Vagina (tissue), 2 donors: ENCODE data around the gene ASB7. TPM values are rescaled to one million over a fixed set of nuclear protein-coding genes. Genes with fewer than 3 reads are reported as not detected.

Source experiments
- DNase-seq, 2 donors: peaks; one replicate each; pipeline ENCODE4 v3.0.0-alpha.2; 2017; ENCODE audit errors: extremely low spot score in 2 of 2
- H3K27ac ChIP-seq: fragments of 200-600 bp; sonication (generic); one replicate; pipeline ENCODE4 v1.5.1; 2019
- H3K27me3 ChIP-seq: fragments of 200-600 bp; sonication (generic); one replicate; pipeline ENCODE4 v1.5.1; 2019
- H3K36me3 ChIP-seq, 2 donors: fragments of 200-600 bp; sonication (generic); one replicate each; pipeline ENCODE4 v1.5.1; 2017 to 2019
- H3K4me1 ChIP-seq: fragments of 200-600 bp; sonication (generic); one replicate; pipeline ENCODE4 v1.5.1; 2019
- H3K4me3 ChIP-seq, 2 donors: fragments of 200-600 bp; sonication (generic); 1 replicate in 1 of 2; 2 replicates in 1 of 2; pipeline ENCODE4 v1.5.1; 2016 to 2019
- H3K9me3 ChIP-seq: fragments of 200-600 bp; sonication (generic); one replicate; pipeline ENCODE4 v1.5.1; 2019
- POLR2A ChIP-seq, 2 donors: fragments of 450-650 bp; IDR thresholded peaks; one replicate each; pipeline ENCODE4 v1.6.1; 2017; ENCODE audit warnings: antibody characterized with exemption in 2 of 2, mild to moderate bottlenecking in 2 of 2, moderate library complexity in 2 of 2
- POLR2AphosphoS5 ChIP-seq, 2 donors: sonication (generic); formaldehyde crosslinking; IDR thresholded peaks; one replicate each; pipeline ENCODE4 v1.9.0; 2017; ENCODE audit warnings: antibody characterized with exemption in 2 of 2, mild to moderate bottlenecking in 2 of 2, low read depth in 1 of 2; ENCODE audit not compliant: insufficient read depth in 1 of 2
- intact Hi-C: fragments of 100-400 bp; cut with DNase I; formaldehyde crosslinking; loops from one replicate; pipeline ENCODE4 v1.15.1; 2023
- total RNA-seq: library from RNA; depleted of rRNA; stranded (reverse); fragments of >200 nt; gene quantifications from one replicate; pipeline ENCODE4 v1.2.3, GENCODE V29; 2016
- TF ChIP-seq, protein P1 (sequence below), 3 experiments: fragments of 450-650 bp in 2 of 3; fragments of 200-600 bp in 1 of 3; sonication (generic) in 1 of 3; IDR thresholded peaks; one replicate each; pipeline ENCODE4 v1.5.1; 2017 to 2019; ENCODE audit warnings: antibody characterized with exemption in 3 of 3, mild to moderate bottlenecking in 2 of 3, moderate library complexity in 2 of 3

The ASB7 gene
- total RNA-seq, 1 donor from 2014 or later, result 17.9 TPM

DNA sequence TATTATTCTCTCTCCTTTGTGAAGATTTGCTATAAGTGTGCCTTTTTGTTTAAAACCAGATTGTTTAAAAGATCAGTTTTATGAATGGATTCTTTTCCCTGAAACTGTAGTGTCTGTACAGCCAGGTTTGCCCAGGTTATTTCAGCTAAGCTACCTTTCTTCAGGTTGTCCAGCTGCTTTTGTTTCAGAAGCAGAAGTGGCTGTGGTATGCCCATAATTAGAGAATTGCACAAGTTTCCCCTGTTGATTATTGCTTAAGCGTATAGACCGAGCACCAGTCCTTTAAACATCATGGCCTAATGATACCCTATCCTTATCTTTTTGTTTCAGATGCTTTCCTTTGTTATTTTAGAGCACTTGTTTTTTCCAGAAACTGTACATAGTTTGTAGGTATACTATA, 10.2 kb downstream of the ASB7 start:
- H3K9me3 ChIP-seq, result no peaks in the 10 kb centered on the region
- no peak for DNase-seq
- intact Hi-C loops, result no loop called here
- peaks cover 7% of the 10 kb centered on the region for H3K4me1 ChIP-seq
- H3K36me3 ChIP-seq, result peaks cover 0 to 41% of the 10 kb centered on the region in 2 donors
- H3K27me3 ChIP-seq, result no peaks in the 10 kb centered on the region
- H3K27ac ChIP-seq, result no peak overlapping the region
- TF ChIP-seq POLR2AphosphoS5 (IDR thresholded peaks at IDR 0.05; ENCODE audit: insufficient read depth in 1 of 2, low read depth in 1 of 2) (no peak), POLR2A (IDR thresholded peaks at IDR 0.05) (no peak)
- TF ChIP-seq, protein P1, sequence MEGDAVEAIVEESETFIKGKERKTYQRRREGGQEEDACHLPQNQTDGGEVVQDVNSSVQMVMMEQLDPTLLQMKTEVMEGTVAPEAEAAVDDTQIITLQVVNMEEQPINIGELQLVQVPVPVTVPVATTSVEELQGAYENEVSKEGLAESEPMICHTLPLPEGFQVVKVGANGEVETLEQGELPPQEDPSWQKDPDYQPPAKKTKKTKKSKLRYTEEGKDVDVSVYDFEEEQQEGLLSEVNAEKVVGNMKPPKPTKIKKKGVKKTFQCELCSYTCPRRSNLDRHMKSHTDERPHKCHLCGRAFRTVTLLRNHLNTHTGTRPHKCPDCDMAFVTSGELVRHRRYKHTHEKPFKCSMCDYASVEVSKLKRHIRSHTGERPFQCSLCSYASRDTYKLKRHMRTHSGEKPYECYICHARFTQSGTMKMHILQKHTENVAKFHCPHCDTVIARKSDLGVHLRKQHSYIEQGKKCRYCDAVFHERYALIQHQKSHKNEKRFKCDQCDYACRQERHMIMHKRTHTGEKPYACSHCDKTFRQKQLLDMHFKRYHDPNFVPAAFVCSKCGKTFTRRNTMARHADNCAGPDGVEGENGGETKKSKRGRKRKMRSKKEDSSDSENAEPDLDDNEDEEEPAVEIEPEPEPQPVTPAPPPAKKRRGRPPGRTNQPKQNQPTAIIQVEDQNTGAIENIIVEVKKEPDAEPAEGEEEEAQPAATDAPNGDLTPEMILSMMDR (IDR thresholded peaks at IDR 0.05), result no peak
- H3K4me3 ChIP-seq, result no peak overlapping the region

DNA sequence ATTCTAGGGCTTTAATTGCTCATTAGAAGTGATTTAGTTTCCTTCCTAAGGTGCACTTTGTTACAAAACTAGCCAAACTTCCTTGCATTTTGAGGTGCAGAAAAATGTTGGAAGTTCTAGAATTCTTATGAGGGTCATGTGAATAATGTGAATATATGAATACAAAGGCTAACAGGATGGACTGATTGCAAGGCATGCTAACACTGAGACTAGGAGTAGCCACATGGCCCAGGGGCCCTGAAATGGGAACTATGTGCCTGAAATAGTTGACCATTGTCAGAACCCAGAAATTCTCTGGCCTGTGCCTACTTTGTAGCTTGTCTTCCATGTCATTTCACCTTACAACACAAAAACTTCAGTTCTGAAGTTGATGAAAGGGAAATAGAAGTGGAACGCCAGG, 10.8 kb downstream of the ASB7 start:
- H3K4me3 ChIP-seq, result no peak overlapping the region
- DNase-seq, result no peak
- peaks cover 0 to 41% of the 10 kb centered on the region in 2 donors for H3K36me3 ChIP-seq
- H3K9me3 ChIP-seq, result no peaks in the 10 kb centered on the region
- TF ChIP-seq, protein P1 (IDR thresholded peaks at IDR 0.05), result no peak
- no peak for TF ChIP-seq POLR2A (IDR thresholded peaks at IDR 0.05)
- TF ChIP-seq POLR2AphosphoS5 (IDR thresholded peaks at IDR 0.05; ENCODE audit: insufficient read depth in 1 of 2, low read depth in 1 of 2), result no peak
- peaks cover 7% of the 10 kb centered on the region for H3K4me1 ChIP-seq
- no peak overlapping the region for H3K27ac ChIP-seq
- intact Hi-C loops, result no loop called here
- no peaks in the 10 kb centered on the region for H3K27me3 ChIP-seq

DNA sequence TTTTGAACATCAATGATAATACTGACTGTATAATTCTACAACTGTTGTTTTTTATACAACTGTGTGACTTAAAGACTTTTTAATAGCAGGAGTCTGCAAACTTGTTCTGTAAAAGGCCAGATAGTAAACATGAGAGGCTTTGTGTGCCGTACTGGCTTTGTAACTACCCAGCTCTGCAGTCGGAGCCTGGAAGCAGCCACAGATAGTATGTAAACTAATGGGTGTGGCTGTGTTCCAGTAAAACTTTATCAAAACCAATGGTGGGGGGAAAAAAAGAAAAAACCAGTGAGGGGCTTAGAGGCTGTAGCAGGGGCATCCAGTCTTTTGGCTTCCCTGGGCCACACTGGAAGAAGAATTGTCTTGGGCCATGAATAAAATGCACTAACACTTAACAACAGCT, 11.9 kb downstream of the ASB7 start:
- intact Hi-C loops, result no loop called here
- TF ChIP-seq POLR2AphosphoS5 (IDR thresholded peaks at IDR 0.05; ENCODE audit: insufficient read depth in 1 of 2, low read depth in 1 of 2) (no peak), POLR2A (IDR thresholded peaks at IDR 0.05) (no peak)
- TF ChIP-seq, protein P1 (IDR thresholded peaks at IDR 0.05), result no peak
- peaks cover 7% of the 10 kb centered on the region for H3K4me1 ChIP-seq
- H3K4me3 ChIP-seq, result no peak overlapping the region
- no peaks in the 10 kb centered on the region for H3K9me3 ChIP-seq
- no peaks in the 10 kb centered on the region for H3K27me3 ChIP-seq
- H3K27ac ChIP-seq, result no peak overlapping the region
- DNase-seq, result no peak
- H3K36me3 ChIP-seq, result peaks cover 0 to 40% of the 10 kb centered on the region in 2 donors

DNA sequence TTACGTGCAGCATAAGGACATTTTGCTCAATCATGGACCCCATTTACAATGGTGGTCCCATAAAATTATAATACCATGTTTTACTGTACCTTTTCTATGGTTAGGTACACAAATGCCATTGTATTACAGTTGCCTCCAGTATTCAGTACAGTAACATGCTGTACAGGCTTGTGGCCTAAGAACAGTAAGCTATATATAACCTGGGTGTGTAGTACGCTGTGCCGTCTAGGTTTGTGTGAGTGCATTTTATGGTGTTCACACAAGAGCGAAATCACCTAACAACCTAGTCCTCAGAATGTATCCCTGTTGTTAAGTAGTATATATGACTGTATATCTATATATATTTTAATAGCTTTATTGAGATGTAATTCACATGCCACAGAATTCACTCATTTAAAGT, 12.5 kb downstream of the ASB7 start:
- peaks cover 7% of the 10 kb centered on the region for H3K4me1 ChIP-seq
- no peak for TF ChIP-seq POLR2A (IDR thresholded peaks at IDR 0.05)
- TF ChIP-seq POLR2AphosphoS5 (IDR thresholded peaks at IDR 0.05; ENCODE audit: insufficient read depth in 1 of 2, low read depth in 1 of 2), result no peak
- TF ChIP-seq, protein P1 (IDR thresholded peaks at IDR 0.05), result no peak
- no peaks in the 10 kb centered on the region for H3K9me3 ChIP-seq
- H3K4me3 ChIP-seq, result no peak overlapping the region
- no peak for DNase-seq
- no peak overlapping the region for H3K27ac ChIP-seq
- no peaks in the 10 kb centered on the region for H3K27me3 ChIP-seq
- H3K36me3 ChIP-seq, result peaks cover 0 to 34% of the 10 kb centered on the region in 2 donors
- intact Hi-C loops, result no loop called here

DNA sequence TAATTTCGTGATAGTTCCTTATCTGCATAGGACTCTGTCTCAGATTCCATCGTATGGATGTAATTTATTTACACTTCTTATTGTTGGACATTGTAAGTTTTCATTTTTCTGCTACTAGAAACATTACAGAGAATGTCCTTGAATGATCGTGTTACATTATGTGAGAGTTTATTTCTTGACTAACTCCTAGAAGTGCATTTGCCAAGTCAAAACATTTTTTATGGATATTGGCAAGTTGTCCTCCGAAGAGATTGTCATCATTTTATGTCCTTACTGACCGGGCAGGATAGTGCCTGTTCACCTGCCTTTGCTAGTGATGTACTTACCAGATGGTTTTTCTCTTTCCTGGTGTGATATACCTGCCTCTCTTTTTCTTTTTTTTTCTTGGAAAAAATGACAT, 13.4 kb downstream of the ASB7 start:
- TF ChIP-seq, protein P1 (IDR thresholded peaks at IDR 0.05), result no peak
- TF ChIP-seq POLR2AphosphoS5 (IDR thresholded peaks at IDR 0.05; ENCODE audit: insufficient read depth in 1 of 2, low read depth in 1 of 2) (no peak), POLR2A (IDR thresholded peaks at IDR 0.05) (no peak)
- H3K4me1 ChIP-seq, result peaks cover 7% of the 10 kb centered on the region
- intact Hi-C loops, result no loop called here
- DNase-seq, result no peak
- no peaks in the 10 kb centered on the region for H3K9me3 ChIP-seq
- H3K27ac ChIP-seq, result no peak overlapping the region
- no peaks in the 10 kb centered on the region for H3K27me3 ChIP-seq
- peaks cover 0 to 32% of the 10 kb centered on the region in 2 donors for H3K36me3 ChIP-seq
- H3K4me3 ChIP-seq, result no peak overlapping the region
